Stimulated activated CD4-positive, alpha-beta T cell treated with anti-CD3 and anti-CD28 coated beads, TNF-alpha, amount 100 ng/mL, for 1 hour (primary cell): ENCODE results near the gene GALNT15.

Experiments used
- DNase-seq, 3 donors: peaks; one replicate each; pipeline ENCODE4 v3.0.0-alpha.2; 2020; ENCODE audit warnings: low read depth in 3 of 3, low spot score in 1 of 3

Gene GALNT15

GRCh38 chr3:16251316-16252085 is 77.0 kb downstream of the GALNT15 start:
- DNase-seq, result no peak

GRCh38 chr3:16252243-16252978 is 77.9 kb downstream of the GALNT15 start:
- no peak for DNase-seq

GRCh38 chr3:16252988-16253387 is 78.5 kb downstream of the GALNT15 start:
- no peak for DNase-seq

GRCh38 chr3:16253601-16254000 is 79.1 kb downstream of the GALNT15 start:
- no peak for DNase-seq

- no peak for DNase-seq
Observed at GRCh38 chr3:16254916-16255315, 80.4 kb downstream of the GALNT15 start.

DNA sequence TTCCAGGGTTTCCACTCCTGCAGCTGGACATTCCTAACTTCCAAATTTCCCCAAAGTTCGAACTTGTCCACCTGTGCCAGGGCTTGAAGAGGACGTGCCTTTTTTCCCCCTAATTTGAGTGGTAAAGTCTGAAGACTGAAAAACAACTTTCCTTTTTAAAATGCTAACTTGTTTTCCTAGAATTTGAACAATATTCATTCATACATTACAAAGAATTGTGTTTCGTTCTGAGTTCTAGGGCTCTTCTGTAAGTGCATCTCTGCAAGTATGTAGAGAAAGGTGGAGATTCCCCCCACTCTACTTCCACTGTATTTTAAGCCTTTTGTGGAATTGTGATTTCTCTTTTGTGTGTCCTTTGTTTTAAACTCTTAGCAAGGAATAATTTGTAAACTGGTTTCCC is 80.8 kb downstream of the GALNT15 start:
- no peak for DNase-seq

GRCh38 chr3:16255726-16256125 is 81.2 kb downstream of the GALNT15 start:
- DNase-seq, result no peak

GRCh38 chr3:16257309-16257708 is 82.8 kb downstream of the GALNT15 start:
- no peak for DNase-seq

DNA sequence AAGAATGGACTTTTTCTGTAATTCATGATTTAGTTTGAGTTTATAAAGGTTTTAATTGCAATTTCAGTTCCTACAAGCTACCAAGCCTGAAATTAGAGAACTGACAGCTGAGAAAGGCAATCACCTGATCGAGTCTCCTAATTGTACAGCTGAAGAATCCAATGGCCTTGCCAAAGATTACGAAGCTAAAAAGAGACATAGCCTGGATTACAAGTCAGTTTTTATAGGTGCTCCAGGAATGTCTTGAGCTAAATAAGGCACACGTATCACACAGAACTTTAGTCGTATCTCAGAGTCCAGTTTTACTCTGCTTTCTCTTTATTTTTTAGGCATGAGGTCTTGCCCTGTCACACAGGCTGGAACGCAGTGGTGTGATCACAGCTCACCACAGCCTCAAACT is 83.7 kb downstream of the GALNT15 start:
- DNase-seq, result no peak

- DNase-seq, result no peak
Observed at GRCh38 chr3:16258866-16259265, 84.4 kb downstream of the GALNT15 start.

DNA sequence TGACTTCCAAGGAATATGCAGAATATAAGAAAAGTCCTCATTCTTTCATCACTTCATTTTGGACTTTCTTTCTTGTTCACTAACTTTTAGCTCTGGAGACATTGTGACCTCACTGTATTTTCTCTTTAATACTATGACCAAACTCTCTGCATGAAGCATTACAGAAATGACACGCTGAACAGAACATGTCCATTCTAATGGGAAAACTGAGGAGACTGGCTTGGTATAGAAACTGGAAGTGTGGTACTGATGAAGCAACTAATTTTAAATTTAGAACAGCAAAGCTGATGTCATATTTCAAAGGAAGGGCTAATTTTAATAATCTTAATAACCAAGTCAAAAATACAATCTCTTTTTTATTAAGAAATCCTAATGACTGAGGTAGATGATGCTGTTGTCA is 85.6 kb downstream of the GALNT15 start:
- no peak for DNase-seq

DNA sequence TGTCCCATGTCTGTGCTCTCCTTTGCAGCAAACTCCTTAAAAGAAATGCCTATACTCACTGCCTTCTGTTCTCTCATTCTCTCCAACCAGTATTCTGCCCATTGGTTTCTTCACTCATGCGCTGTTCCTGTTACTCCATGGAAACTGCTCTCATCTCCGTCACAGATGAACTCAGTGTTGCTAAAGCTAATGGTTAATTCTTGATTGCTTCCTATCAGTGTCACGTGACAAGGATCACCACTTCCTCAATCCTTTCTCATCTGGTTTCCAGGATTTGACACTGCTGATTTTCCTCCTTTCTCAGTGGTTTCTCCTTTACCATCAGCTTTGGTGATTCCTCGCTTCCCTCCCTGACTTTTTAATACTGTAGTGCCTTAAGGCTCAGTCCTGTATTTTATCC is 87.7 kb downstream of the GALNT15 start:
- no peak for DNase-seq

GRCh38 chr3:16264174-16264707 is 89.8 kb downstream of the GALNT15 start:
- DNase-seq, result no peak

DNA sequence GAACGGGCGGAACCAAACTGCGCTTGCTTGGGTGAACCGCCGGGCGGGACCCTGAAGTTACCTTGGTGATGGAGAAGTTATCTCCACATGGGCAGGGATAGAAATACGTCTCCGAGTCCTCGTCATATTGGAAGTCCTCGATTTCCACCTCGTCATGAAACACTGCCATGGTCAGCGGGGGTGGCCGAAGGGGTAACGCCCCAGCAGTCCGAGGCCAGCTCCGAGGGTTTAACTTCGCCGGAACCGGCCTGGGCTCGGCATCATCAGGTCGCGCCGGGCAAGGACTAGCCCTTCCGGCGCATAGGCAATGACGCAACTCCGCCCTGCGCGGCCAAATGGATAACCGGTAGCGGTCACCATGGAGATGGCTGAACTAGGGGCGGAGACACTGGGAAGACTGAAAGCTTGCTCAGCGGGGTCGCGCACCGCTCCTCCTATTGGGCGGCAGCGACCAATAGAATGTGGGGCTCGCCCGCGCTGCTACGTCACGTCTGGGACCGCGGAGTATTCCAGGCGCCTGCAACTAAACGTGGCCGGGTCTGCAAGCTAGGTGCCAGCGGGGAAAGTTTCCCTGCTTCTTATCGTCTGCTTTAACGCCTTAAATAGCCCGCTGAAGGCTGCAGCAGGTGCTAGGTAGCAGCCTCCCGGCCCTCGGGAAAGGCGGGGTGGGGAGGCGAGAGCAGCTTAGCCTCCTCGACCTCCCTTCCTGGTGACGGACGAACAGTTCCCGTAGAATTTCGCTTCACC is 90.4 kb downstream of the GALNT15 start, which contains the start of the genes DPH3 and OXNAD1:
Gene DPH3 (minus strand): TSS at position 236 of the 747 bp plus-strand sequence. CDS start 67 bp downstream, at position 169.
Gene OXNAD1 (plus strand): TSS at position 505 of the 747 bp plus-strand sequence. CDS start 5,741 bp downstream, outside the sequence.
- peak; percentile 95 to 98 (median 96) for DNase-seq

DNA sequence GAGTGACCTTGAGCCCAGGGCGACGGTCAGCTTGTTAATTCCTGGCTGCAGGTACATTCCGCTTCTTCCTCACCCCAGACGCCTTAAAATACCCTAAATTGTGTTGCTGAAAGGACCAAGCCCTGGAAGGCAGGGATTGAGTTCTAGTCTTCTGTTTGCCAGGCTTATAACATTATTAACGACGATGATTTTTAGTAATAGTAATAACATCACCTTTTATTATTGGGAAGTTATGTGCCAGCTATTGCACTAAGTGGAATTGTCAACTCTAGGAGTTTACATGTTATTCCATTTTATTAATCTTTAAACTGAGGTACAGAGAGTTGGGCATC is 90.9 kb downstream of the GALNT15 start:
- DNase-seq, result no peak

GRCh38 chr3:16266714-16267113 is 92.2 kb downstream of the GALNT15 start:
- DNase-seq, result no peak

DNA sequence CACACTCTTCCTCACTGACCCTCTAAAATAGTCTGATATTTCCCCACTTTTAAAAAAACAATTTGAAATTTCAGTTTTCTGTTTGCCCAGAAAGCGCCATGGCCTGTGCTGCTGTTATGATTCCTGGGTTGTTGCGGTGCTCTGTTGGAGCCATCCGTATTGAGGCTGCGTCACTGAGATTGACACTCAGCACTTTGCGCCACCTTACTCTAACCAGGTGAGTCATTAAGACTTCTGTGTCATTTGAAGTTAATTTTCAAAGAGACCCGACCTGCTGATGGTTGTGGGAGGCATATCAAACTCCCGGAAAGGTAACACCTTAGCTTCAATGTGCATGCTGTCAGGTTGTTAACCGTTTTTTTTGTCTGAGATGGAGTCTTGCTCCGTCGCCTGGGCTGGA is 96.4 kb downstream of the GALNT15 start:
- DNase-seq, result no peak

DNA sequence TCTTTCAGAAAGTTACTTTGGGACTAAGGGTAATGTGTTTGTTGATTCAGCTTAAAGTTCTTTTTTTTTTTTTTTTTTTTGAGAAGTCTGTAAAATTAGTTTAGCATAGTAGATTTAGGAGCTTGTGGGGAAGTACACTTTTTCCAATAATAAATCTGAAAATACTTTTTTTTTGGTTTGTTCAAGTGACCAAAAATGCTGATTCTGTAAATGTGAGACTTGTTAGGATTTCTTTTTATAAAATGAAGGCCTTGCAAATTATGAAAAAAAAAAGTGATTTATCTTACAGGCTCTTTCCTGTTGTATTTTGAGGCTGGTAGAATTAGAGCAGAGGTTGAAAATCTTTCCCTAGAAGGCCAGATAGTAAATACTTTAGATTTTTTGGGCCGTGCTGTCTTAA is 98.1 kb downstream of the GALNT15 start:
- DNase-seq, result no peak

DNA sequence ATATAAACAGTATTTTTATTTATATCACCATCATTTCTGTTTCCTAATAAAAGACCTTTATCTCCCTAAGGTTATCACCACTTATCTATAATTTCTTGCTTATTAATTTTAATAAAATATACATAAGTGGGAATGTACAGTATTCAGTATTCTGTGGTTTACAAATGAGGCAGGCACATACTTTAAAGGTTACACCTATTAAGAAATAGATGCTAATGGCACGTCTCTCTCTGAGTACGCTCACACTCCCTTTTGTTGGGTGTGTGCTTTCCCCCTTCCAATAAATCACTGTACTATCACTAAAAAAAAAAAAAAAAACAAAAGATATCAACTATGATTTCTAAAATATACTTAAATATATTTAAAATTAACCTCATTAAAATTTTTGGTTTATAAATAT is 99.4 kb downstream of the GALNT15 start:
- no peak for DNase-seq

GRCh38 chr3:16277471-16277870 is 103.0 kb downstream of the GALNT15 start:
- no peak for DNase-seq

DNA sequence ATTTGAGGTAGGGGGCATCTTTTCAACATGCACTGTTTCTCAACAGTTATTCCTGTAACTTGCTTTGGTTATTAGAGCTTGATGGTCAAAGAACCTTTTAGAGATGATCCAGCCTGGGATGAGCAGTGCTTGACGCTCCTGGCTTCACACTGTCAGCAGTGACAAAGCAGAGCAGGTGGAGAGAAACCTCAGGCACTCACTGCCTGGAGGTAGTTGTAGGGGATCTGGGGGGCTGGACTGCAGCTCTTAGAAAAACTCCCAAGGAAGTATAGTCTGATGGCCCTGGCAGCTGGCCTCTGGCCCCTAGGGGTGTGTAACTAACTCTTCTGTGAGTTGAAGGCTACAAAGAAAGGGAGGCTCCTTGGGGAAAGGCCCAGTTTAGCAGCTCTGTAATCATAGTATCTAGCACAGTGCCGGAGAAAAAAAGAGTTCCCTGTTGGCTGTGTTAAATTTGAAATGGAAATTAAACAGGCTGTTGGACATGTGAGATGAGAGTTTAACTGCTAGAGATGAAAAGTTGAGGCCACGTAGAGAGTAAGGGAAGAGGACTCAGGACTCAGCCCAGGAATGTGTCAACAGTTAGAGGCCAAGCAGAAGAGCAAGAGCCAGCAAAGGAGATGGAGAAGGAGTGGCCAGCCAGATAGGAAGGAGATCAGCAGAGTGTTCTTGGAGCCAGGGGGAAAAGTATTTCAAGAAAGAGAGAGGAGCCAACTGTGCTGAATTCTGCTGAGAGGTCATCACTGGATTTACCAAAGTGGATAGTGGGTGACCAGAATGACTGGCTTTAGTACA is 104.7 kb downstream of the GALNT15 start:
- no peak for DNase-seq
